PFSK-1 (cell line): Measurements from ENCODE around the gene SLC24A4.

Experiments used
- POLR2AphosphoS5 ChIP-seq: IDR thresholded peaks from 2 replicates; pipeline ENCODE4 v1.6.1; 2012; ENCODE audit warnings: low read depth, mild to moderate bottlenecking, control low read depth, low read length, moderate library complexity
- SIN3A ChIP-seq: IDR thresholded peaks from 2 replicates; pipeline ENCODE4 v1.6.1; 2012; ENCODE audit warnings: mild to moderate bottlenecking, low read length, moderate library complexity, borderline replicate concordance; ENCODE audit not compliant: insufficient read depth
- TAF1 ChIP-seq: IDR thresholded peaks from 2 replicates; pipeline ENCODE4 v1.6.1; 2012; ENCODE audit warnings: low read length, control low read depth, borderline replicate concordance; ENCODE audit not compliant: insufficient read depth
- TF ChIP-seq, protein P1 (sequence below), 2 experiments: IDR thresholded peaks; 2 replicates each; pipeline versions ENCODE4 v1.6.1 to v1.8.0; 2011 to 2012; ENCODE audit warnings: low read depth in 2 of 2, low read length in 2 of 2, control low read depth in 1 of 2, inconsistent platforms in 1 of 2, mild to moderate bottlenecking in 1 of 2, moderate library complexity in 1 of 2; ENCODE audit not compliant: insufficient read depth in 1 of 2

GRCh38 chr14:92417759-92418158 lies 94.8 kb downstream of the SLC24A4 start:
- TF ChIP-seq, protein P1, sequence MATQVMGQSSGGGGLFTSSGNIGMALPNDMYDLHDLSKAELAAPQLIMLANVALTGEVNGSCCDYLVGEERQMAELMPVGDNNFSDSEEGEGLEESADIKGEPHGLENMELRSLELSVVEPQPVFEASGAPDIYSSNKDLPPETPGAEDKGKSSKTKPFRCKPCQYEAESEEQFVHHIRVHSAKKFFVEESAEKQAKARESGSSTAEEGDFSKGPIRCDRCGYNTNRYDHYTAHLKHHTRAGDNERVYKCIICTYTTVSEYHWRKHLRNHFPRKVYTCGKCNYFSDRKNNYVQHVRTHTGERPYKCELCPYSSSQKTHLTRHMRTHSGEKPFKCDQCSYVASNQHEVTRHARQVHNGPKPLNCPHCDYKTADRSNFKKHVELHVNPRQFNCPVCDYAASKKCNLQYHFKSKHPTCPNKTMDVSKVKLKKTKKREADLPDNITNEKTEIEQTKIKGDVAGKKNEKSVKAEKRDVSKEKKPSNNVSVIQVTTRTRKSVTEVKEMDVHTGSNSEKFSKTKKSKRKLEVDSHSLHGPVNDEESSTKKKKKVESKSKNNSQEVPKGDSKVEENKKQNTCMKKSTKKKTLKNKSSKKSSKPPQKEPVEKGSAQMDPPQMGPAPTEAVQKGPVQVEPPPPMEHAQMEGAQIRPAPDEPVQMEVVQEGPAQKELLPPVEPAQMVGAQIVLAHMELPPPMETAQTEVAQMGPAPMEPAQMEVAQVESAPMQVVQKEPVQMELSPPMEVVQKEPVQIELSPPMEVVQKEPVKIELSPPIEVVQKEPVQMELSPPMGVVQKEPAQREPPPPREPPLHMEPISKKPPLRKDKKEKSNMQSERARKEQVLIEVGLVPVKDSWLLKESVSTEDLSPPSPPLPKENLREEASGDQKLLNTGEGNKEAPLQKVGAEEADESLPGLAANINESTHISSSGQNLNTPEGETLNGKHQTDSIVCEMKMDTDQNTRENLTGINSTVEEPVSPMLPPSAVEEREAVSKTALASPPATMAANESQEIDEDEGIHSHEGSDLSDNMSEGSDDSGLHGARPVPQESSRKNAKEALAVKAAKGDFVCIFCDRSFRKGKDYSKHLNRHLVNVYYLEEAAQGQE (IDR thresholded peaks at IDR 0.05; ENCODE audit: insufficient read depth in 1 of 2, low read depth in 2 of 2, low read length in 2 of 2) = no peak
- TF ChIP-seq POLR2AphosphoS5 (no peak), TAF1 (no peak), SIN3A (no peak)
